Hepatocyte (in vitro differentiated cells): ENCODE measurements around the gene CALHM6.

Source experiments
- EZH2 ChIP-seq: fragments of 200-600 bp; sonication (generic); IDR thresholded peaks from 2 replicates; pipeline ENCODE4 v1.6.1; 2016; ENCODE audit warnings: antibody characterized with exemption, mild to moderate bottlenecking, borderline replicate concordance
- EZH2phosphoT487 ChIP-seq: fragments of 200-600 bp; sonication (generic); IDR thresholded peaks from one replicate; pipeline ENCODE4 v1.6.1; 2018; ENCODE audit warnings: antibody characterized with exemption, mild to moderate bottlenecking, low read depth, moderate library complexity; ENCODE audit not compliant: unreplicated experiment, severe bottlenecking
- TF ChIP-seq, protein P1 (sequence below): fragments of 200-600 bp; sonication (generic); IDR thresholded peaks from 2 replicates; pipeline ENCODE4 v1.5.1; 2016; ENCODE audit warnings: antibody characterized with exemption, mild to moderate bottlenecking; ENCODE audit not compliant: poor library complexity

DNA sequence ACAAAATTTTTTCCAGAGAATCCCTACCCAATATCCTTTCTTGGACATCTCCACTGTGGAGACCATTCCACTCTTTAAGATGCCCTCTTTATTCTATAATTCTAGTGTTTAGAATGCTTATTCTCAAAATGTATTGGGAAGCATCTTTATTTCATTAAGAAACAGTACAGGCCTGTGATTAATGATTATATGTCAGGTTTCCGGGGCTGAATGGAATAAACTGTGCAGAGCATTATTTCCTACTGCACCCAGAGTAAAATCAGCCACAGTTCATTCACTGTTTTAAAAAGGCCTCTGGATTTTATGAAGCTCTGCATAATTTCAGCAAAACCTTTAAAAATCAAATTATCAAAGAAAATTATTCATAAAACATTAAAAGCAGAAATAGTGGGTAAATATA, 47.8 kb upstream of the CALHM6 start:
- TF ChIP-seq, protein P1, sequence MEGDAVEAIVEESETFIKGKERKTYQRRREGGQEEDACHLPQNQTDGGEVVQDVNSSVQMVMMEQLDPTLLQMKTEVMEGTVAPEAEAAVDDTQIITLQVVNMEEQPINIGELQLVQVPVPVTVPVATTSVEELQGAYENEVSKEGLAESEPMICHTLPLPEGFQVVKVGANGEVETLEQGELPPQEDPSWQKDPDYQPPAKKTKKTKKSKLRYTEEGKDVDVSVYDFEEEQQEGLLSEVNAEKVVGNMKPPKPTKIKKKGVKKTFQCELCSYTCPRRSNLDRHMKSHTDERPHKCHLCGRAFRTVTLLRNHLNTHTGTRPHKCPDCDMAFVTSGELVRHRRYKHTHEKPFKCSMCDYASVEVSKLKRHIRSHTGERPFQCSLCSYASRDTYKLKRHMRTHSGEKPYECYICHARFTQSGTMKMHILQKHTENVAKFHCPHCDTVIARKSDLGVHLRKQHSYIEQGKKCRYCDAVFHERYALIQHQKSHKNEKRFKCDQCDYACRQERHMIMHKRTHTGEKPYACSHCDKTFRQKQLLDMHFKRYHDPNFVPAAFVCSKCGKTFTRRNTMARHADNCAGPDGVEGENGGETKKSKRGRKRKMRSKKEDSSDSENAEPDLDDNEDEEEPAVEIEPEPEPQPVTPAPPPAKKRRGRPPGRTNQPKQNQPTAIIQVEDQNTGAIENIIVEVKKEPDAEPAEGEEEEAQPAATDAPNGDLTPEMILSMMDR, result no peak
- TF ChIP-seq EZH2 (no peak), EZH2phosphoT487 (no peak)
